ENCODE measurements around the gene LONRF3. TPM values are rescaled to one million over a fixed set of nuclear protein-coding genes. Genes with fewer than 3 reads are reported as not detected.
"Not testable (repeated sequence)": the region's sequence is repeated elsewhere in the genome, so short reads cannot be mapped to it uniquely, and the experiment has no call there.

Gene LONRF3
- total RNA-seq, 1 donor: 0.36 TPM

DNA sequence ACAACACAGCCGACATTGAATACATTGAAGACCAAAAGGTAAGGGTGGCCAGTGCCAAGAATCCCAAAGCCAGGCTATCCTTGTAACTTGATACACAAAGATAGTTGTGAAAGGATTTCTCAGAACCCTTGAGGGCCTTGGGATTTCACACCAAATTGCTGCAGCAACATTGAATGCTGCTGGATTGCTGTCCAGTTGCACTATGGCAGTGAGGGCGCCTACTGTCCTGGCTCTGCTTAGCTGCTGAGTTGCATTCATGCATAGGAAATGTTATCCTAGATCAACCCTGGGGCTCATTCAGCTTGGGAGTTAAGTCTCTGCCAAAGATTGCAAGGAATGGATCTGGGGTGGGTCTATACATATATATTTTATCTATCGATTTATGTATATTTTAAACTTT lies 38.7 kb downstream of the LONRF3 start:
- no peaks in the 10 kb centered on the region for H3K79me2 ChIP-seq (ENCODE audit: insufficient read depth, low read length)
- TF ChIP-seq CTCF (IDR thresholded peaks at IDR 0.05; ENCODE audit: extremely low read depth, low read depth, low read length): no peak
- H3K4me2 ChIP-seq (ENCODE audit: insufficient read depth, low read length): no peak overlapping the region
- no peaks in the 10 kb centered on the region for H3K9me3 ChIP-seq (ENCODE audit: low read depth, low read length)
- no peak overlapping the region for H3K27ac ChIP-seq (ENCODE audit: low read depth, low read length)
- H4K20me1 ChIP-seq (ENCODE audit: insufficient read depth, low read length): no peaks in the 10 kb centered on the region
- peaks cover 2% of the 10 kb centered on the region for H3K27me3 ChIP-seq (ENCODE audit: insufficient read depth, low read length)
- peaks cover 3% of the 10 kb centered on the region for H3K4me1 ChIP-seq (ENCODE audit: insufficient read depth, low read length)
- no peaks in the 10 kb centered on the region for H3K36me3 ChIP-seq (ENCODE audit: insufficient read depth, low read length)
- H3K4me3 ChIP-seq (ENCODE audit: insufficient read depth, low read length): no peak overlapping the region
- H2AFZ ChIP-seq (ENCODE audit: low read length): no peak overlapping the region
- no peak for DNase-seq (ENCODE audit: insufficient read length, low spot score, missing footprints)

DNA sequence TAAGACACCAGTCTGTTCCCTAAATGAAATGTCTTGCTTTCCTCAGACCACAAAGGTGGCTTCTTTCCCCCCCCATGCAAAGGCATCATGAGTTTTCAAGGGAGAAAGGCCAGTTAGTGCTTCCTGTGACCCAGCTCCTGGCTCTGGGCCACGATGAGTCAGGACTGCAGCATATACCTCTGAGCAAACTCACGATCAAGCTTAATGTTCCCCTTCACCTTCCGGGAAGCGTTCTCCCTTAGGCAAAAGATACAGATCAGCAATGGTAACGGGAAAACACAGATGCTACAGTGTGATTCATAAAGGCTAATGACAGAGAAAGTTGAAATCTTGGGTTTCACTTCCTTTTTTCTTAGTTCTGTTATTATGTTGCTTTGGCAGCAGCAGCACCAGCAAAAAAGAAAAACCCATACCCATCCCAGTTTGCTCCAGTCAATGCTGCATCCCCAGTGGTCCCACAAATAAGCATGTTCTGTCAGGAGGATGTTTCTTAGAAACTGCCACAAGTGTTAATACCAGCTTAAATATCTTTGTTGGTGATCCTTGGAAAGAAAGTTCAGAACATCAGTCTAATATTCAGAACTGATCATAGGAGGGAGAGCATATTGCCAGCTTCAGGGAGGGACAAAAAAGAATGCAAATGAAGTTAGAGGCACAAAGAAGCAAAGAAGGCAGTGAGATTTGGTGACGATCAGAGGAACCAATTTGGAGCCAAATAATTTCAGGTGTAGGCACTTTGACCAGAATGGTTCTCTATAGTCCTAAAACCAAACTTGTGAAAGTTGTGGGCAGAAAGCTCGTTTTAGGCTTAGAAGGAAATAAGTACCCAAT lies 41.2 kb downstream of the LONRF3 start:
- H3K27ac ChIP-seq (ENCODE audit: low read depth, low read length): no peak overlapping the region
- DNase-seq (ENCODE audit: insufficient read length, low spot score, missing footprints): peak; percentile 74
- H3K4me2 ChIP-seq (ENCODE audit: insufficient read depth, low read length): no peak overlapping the region

GRCh38 chrX:119017077-119017476 lies 42.7 kb downstream of the LONRF3 start:
- Histone ChIP-seq H4K20me1 (ENCODE audit: insufficient read depth, low read length) (no peaks in the 10 kb centered on the region), H3K9me3 (ENCODE audit: low read depth, low read length) (no peaks in the 10 kb centered on the region), H3K36me3 (ENCODE audit: insufficient read depth, low read length) (no peaks in the 10 kb centered on the region), H3K79me2 (ENCODE audit: insufficient read depth, low read length) (no peaks in the 10 kb centered on the region), H3K4me1 (ENCODE audit: insufficient read depth, low read length) (peaks cover 3% of the 10 kb centered on the region), H3K4me2 (ENCODE audit: insufficient read depth, low read length) (no peak overlapping the region), H3K27ac (ENCODE audit: low read depth, low read length) (no peak overlapping the region), H3K27me3 (ENCODE audit: insufficient read depth, low read length) (no peaks in the 10 kb centered on the region), H3K4me3 (ENCODE audit: insufficient read depth, low read length) (no peak overlapping the region), H2AFZ (ENCODE audit: low read length) (no peak overlapping the region)
- no peak for TF ChIP-seq CTCF (IDR thresholded peaks at IDR 0.05; ENCODE audit: extremely low read depth, low read depth, low read length)
- no peak for DNase-seq (ENCODE audit: insufficient read length, low spot score, missing footprints)

More for the DNA sequence above, 41.2 kb downstream of the LONRF3 start:
- Histone ChIP-seq H3K79me2 (ENCODE audit: insufficient read depth, low read length) (no peaks in the 10 kb centered on the region), H3K27me3 (ENCODE audit: insufficient read depth, low read length) (no peaks in the 10 kb centered on the region), H3K4me1 (ENCODE audit: insufficient read depth, low read length) (peaks cover 3% of the 10 kb centered on the region), H3K9me3 (ENCODE audit: low read depth, low read length) (no peaks in the 10 kb centered on the region), H3K4me3 (ENCODE audit: insufficient read depth, low read length) (no peak overlapping the region), H4K20me1 (ENCODE audit: insufficient read depth, low read length) (no peaks in the 10 kb centered on the region), H3K36me3 (ENCODE audit: insufficient read depth, low read length) (no peaks in the 10 kb centered on the region), H2AFZ (ENCODE audit: low read length) (peak overlapping the region; percentile 7)
- no peak for TF ChIP-seq CTCF (IDR thresholded peaks at IDR 0.05; ENCODE audit: extremely low read depth, low read depth, low read length)

DNA sequence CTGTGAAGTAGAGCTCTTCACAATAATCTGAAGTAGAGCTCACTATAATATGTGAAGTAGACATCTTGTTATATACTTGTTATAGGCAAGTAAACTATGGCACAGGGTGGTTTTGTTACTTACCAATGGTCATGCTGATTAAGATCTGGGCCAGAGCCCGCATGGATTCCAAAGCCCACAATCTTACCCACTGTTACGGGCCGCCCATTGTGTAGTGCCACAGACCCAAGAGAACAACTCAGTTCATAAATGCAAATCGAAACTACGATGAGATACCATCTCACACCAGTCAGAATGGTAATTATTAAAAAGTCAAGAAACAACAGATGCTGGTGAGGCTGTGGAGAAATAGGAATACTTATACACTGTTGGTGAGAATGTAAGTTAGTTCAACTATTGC lies 51.5 kb downstream of the LONRF3 start:
- no peak overlapping the region for H3K4me2 ChIP-seq (ENCODE audit: insufficient read depth, low read length)
- H4K20me1 ChIP-seq (ENCODE audit: insufficient read depth, low read length): no peaks in the 10 kb centered on the region
- H3K27me3 ChIP-seq (ENCODE audit: insufficient read depth, low read length): no peaks in the 10 kb centered on the region
- TF ChIP-seq CTCF (IDR thresholded peaks at IDR 0.05; ENCODE audit: extremely low read depth, low read depth, low read length): no peak
- no peak for DNase-seq (ENCODE audit: insufficient read length, low spot score, missing footprints)
- H3K9me3 ChIP-seq (ENCODE audit: low read depth, low read length): no peaks in the 10 kb centered on the region
- no peak overlapping the region for H3K4me3 ChIP-seq (ENCODE audit: insufficient read depth, low read length)
- no peaks in the 10 kb centered on the region for H3K79me2 ChIP-seq (ENCODE audit: insufficient read depth, low read length)
- H3K36me3 ChIP-seq (ENCODE audit: insufficient read depth, low read length): no peaks in the 10 kb centered on the region
- H2AFZ ChIP-seq (ENCODE audit: low read length): no peak overlapping the region
- H3K27ac ChIP-seq (ENCODE audit: low read depth, low read length): no peak overlapping the region
- H3K4me1 ChIP-seq (ENCODE audit: insufficient read depth, low read length): no peaks in the 10 kb centered on the region

- DNase-seq (ENCODE audit: insufficient read length, low spot score, missing footprints); H3K4me2 ChIP-seq (ENCODE audit: insufficient read depth, low read length); H4K20me1 ChIP-seq (ENCODE audit: insufficient read depth, low read length); H3K9me3 ChIP-seq (ENCODE audit: low read depth, low read length); H3K4me3 ChIP-seq (ENCODE audit: insufficient read depth, low read length); H2AFZ ChIP-seq (ENCODE audit: low read length); H3K27ac ChIP-seq (ENCODE audit: low read depth, low read length); H3K4me1 ChIP-seq (ENCODE audit: insufficient read depth, low read length); H3K36me3 ChIP-seq (ENCODE audit: insufficient read depth, low read length); H3K27me3 ChIP-seq (ENCODE audit: insufficient read depth, low read length); H3K79me2 ChIP-seq (ENCODE audit: insufficient read depth, low read length): not testable (repeated sequence)
Measured at GRCh38 chrX:119026344-119026743, 51.9 kb downstream of the LONRF3 start.
